ENCODE measurements around the gene TMEM107. TPM values are rescaled to one million over a fixed set of nuclear protein-coding genes. Genes with fewer than 3 reads are reported as not detected.

TMEM107 gene
- total RNA-seq, 1 experiment from 2014 or later = 23.4 TPM

- no peak for DNase-seq (ENCODE audit: low read depth)
Measured at GRCh38 chr17:8150194-8151119, 25.7 kb downstream of the TMEM107 start.

- no peak for DNase-seq (ENCODE audit: low read depth)
Measured at GRCh38 chr17:8149419-8150193, 26.6 kb downstream of the TMEM107 start.

DNA sequence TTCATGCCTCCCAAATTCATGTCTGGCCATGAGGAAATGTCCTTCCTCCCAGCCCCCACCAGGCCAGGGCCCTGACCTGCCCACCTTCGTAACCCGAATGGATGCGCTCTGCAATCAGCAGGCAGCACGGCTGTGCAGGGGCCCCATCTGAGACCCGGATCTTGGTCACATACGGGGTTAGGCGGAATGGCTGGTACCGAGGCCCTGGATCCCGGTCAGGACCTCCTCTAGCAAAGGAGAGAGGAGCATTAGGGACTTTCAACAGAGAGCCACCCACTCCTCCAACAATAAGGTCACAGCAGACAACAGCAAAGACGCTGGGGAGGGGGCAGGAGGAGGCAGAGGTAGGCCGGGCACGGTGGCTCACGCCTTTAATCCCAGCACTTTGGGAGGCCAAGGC, 27.6 kb downstream of the TMEM107 start:
- no peak for DNase-seq (ENCODE audit: low read depth)

GRCh38 chr17:8147805-8148404, 28.3 kb downstream of the TMEM107 start:
- no peak for DNase-seq (ENCODE audit: low read depth)

- DNase-seq (ENCODE audit: low read depth) = no peak
Measured at GRCh38 chr17:8147141-8147804, 28.9 kb downstream of the TMEM107 start.

DNA sequence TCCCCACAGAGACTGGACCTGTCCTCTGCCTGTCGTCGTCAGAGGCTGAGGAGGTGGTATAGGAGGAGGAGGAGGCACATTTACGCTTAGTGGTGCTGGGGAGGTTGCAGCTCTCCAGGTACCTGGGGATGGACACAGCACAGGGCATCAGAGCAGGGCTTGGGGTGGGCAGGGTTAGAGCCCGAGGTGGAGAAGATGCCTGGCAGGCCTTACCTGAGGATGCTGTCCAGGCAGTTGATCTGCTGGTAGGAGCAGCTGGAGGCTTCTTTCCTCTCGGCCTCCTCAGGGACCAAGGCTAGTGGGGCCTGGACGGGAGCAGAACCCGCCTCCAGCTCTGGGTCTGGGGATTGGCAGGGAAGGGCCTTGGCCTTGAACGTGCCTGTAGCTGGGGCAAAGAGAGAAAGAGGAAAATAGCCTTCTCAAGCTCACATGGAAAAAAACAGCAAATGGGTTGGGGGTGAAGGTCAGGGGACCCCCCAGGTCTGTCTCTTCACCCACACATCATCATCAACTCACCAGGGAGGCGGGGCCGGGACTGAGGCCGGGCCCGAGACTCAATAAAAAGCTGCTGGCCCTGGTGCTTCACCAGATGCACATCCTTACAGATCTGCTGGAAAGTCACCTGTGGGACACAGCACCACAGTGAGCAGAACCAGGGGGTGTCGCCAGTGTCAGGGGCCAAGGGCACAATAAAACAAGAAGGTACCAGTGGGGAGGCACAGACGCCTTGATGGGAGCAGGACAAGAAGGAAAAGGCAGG, 29.6 kb downstream of the TMEM107 start:
- DNase-seq (ENCODE audit: low read depth) = no peak

DNA sequence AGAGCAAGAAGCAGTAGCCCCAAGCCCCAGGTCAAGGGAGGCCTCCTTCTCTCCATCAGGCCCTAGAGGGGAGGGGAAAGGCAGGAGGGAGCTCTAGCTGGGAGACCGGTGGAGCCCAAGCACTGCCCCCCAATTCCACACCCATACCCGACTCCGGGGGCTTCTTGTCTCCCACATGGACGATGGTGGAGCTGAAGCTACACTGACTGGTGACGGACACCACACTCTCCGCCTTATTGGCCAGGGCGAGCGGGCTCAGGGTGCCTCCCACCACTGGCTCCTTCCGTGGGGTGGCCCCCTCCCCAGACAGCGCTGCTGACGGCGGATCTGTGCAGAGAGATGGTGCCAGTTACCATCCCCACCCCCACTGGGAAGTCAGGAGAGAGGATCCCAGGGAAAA, 30.4 kb downstream of the TMEM107 start:
- no peak for DNase-seq (ENCODE audit: low read depth)

DNA sequence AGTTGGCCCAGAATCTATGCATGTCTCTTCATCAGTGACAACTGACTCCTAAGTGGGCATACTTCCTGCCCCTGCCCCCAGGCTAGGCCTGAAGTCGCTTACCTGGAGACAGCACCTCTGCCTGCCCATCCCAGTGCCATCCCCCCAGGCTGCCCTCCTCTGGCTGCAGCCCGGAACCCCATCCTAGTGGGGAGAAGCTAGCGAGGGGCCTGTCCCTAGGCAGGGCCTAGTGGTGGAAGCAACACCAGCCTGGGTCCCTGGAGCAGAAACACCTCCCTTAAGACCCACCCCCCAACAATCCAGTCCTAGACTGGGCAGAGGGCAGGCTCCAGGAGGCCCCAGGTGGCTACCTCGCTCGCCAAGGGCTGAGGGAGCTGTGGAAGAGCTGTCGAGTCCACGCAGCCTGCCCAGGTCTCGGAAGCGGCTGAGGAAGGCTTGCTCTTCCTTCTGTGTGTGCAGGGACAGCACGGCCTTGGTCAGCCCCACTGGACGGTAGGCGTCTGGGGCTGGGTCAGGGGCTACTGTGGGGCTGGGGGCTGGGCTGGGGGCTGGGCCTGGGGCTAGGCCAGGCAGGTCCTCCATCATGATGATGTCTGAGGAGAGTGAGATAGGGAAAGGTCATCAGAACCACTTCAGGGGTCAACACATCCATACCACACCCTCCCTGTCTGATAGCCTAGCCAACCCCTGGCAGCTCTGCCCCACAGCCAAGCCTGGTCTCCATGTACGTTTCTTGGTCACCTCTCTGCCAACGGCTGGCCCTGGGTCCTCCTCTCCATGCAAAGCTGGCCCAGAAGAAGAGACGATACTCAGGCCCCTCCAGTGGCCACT, 31.6 kb downstream of the TMEM107 start:
- no peak for DNase-seq (ENCODE audit: low read depth)

GRCh38 chr17:8143581-8144400, 32.4 kb downstream of the TMEM107 start:
- no peak for DNase-seq (ENCODE audit: low read depth)

DNA sequence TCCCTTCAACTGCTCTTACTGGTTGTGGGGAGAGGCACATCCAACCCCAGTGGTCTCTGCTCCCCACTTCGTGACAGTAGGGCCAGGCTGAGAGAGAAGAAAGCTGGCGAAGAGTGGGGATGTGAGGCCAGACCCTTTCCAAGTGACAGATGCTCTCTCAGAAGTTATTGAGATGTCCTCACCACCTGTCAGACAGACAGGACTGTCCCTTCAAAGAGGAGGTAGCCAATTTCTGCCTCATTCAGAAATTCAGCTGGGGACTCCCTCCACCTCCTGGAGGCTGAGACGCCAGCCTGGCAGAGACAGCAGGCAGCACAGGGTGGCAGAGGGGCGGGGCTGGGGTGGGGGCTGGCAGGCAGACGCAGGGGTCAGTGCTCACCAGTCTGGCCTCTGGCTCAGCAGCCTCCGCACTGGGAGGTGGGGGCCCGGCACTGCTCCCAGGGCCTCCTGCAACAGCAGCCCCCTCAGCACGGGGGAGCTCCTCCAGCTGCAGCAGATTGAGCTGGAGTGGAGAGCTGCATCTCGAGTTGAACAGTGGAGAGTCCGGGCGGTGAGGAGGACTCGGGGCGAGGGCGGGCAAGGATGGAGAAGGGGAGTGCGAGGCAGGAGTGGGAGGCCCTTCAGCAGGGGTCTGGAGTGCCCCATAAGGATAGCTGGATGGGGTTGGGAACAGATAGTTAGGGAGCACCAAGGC, 33.1 kb downstream of the TMEM107 start:
- no peak for DNase-seq (ENCODE audit: low read depth)

DNA sequence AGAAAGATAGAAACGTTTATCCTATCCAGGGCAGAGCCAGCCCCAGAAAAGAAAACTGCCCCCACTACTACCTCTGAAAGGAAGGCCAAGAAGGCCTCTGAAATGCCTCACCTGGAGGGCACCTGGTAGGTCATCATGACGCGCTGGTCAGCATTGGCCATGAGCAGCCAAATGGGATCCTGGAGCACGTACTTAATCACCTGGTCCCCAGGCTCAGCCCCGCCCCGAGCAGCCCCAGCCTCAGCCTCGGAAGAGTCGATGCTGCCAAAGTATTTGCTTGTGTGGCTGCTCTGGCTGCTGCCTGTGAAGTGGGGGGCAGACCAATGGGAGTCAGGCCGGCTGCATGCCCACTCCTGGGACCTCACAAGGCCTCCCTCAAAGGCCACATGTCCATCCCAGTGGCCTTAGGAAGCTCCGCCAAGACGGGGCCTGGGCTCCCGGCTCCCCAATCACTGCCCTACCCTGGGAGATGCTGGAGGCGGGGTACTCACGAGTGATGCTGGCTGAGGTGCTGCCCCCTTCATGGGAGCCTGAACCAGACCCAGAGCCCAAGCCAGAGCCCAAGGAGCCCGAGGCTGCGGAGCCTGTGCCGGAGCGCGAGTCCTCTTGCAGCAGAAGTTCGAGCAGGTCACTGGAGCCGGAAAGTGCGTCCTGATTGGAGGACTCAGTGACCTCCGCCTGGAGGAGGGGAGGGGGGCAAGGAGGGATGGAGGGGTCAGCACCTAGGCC, 33.9 kb downstream of the TMEM107 start:
- no peak for DNase-seq (ENCODE audit: low read depth)

- DNase-seq (ENCODE audit: low read depth) = no peak
Measured at GRCh38 chr17:8141741-8142140, 34.4 kb downstream of the TMEM107 start.

GRCh38 chr17:8141045-8141444, 35.1 kb downstream of the TMEM107 start:
- no peak for DNase-seq (ENCODE audit: low read depth)

GRCh38 chr17:8140065-8141029, 35.8 kb downstream of the TMEM107 start:
- no peak for DNase-seq (ENCODE audit: low read depth)

GRCh38 chr17:8138672-8139371, 37.4 kb downstream of the TMEM107 start:
- DNase-seq (ENCODE audit: low read depth) = peak; percentile 94

GRCh38 chr17:8138374-8138671, 37.9 kb downstream of the TMEM107 start:
- no peak for DNase-seq (ENCODE audit: low read depth)
